Duodenal mucosa (tissue), 2 donors: ENCODE data around the gene EDAR.

ENCODE experiments used
- H3K27ac ChIP-seq: one replicate; pipeline ENCODE4 v1.7.0; 2013; ENCODE audit warnings: low read depth, low read length
- H3K27me3 ChIP-seq, 2 donors: one replicate each; pipeline ENCODE4 v1.7.0; 2013; ENCODE audit warnings: low read length in 2 of 2, control low read depth in 1 of 2; ENCODE audit not compliant: insufficient read depth in 2 of 2, control insufficient read depth in 1 of 2
- H3K36me3 ChIP-seq, 2 donors: one replicate each; pipeline ENCODE4 v1.7.0; 2013; ENCODE audit warnings: low read length in 2 of 2, control low read depth in 1 of 2; ENCODE audit not compliant: insufficient read depth in 2 of 2, control insufficient read depth in 1 of 2
- H3K4me1 ChIP-seq, 2 donors: one replicate each; pipeline ENCODE4 v1.7.0; 2013; ENCODE audit warnings: low read length in 2 of 2, control low read depth in 1 of 2; ENCODE audit not compliant: insufficient read depth in 2 of 2, control insufficient read depth in 1 of 2
- H3K4me3 ChIP-seq, 2 donors: one replicate each; pipeline ENCODE4 v1.7.0; 2013; ENCODE audit warnings: low read length in 2 of 2, low read depth in 1 of 2
- H3K9ac ChIP-seq, 2 donors: one replicate each; pipeline ENCODE4 v1.7.0; 2013; ENCODE audit warnings: low read length in 2 of 2, low read depth in 1 of 2
- H3K9me3 ChIP-seq, 2 donors: one replicate each; pipeline ENCODE4 v1.7.0; 2013; ENCODE audit warnings: low read length in 2 of 2, control low read depth in 1 of 2; ENCODE audit not compliant: control insufficient read depth in 1 of 2

EDAR gene

DNA sequence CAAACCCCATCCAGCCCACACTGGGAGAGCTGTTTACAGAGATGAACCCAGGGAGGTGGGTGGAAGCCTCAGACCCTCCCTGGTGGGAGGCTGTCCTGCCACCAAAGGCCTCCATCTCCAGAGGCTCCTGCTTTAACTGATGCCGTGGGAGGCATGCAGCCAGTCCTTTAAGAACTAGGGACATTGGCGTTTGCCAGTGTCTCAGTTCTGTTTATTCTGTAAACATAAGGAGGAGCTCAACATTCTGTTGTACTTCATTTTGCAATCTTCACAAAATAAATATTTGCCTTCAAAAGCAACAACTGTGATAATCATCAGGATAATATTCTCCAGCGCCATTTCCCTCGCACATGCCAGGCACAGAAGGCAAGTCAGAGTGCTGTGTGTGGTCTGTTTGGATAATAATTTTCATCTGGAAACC, 6.8 kb downstream of the EDAR start:
- Histone ChIP-seq H3K9ac (no peak overlapping the region), H3K27me3 (no peaks in the 10 kb centered on the region), H3K4me1 (peaks cover 18 to 24% of the 10 kb centered on the region in 2 donors), H3K4me3 (no peak overlapping the region), H3K9me3 (no peaks in the 10 kb centered on the region), H3K36me3 (no peaks in the 10 kb centered on the region), H3K27ac (no peak overlapping the region)

DNA sequence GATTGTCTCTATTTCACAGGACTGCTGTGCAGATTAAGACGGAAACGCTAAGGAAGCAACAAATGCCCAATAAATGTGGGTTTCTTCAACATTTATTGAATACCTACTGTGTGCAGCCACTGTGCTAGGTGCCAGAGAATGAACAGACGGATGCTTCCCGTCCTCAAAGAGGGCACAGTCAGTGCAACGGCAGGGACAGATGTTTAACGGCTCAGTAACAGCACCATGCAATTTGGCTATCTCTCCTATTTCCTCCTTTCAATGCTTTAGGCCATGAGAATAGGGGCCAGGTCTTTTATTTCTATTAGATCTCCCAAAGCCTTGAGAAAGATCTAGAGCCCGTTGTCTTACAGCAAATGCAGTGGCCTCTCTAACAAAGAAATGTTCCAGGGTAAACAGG, 7.2 kb downstream of the EDAR start:
- H3K4me3 ChIP-seq = no peak overlapping the region
- no peaks in the 10 kb centered on the region for H3K9me3 ChIP-seq
- no peaks in the 10 kb centered on the region for H3K27me3 ChIP-seq
- H3K27ac ChIP-seq = no peak overlapping the region
- H3K4me1 ChIP-seq = peaks cover 18 to 24% of the 10 kb centered on the region in 2 donors
- H3K36me3 ChIP-seq = no peaks in the 10 kb centered on the region
- H3K9ac ChIP-seq = no peak overlapping the region

DNA sequence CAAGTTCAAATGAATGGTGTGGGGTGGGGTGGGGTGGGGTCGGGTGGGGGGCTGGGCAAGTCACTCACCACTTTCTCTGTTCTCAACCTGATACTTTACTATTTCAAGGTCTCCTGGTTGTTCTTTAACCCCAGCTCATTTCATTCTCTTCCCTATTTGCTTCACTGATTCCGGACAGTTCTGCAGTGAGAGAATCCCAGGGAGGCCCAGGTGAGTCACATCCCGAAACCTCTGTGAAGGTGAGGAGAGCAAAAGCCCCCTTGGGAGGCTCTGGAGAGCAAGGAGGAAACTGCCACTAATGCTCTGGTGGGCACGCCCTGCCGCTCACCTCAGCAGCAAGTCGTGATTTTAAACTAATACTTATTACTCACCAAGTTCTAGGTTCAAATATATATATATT, 8.9 kb downstream of the EDAR start:
- H3K4me3 ChIP-seq = no peak overlapping the region
- H3K4me1 ChIP-seq = peaks cover 18 to 24% of the 10 kb centered on the region in 2 donors
- H3K9me3 ChIP-seq = no peaks in the 10 kb centered on the region

DNA sequence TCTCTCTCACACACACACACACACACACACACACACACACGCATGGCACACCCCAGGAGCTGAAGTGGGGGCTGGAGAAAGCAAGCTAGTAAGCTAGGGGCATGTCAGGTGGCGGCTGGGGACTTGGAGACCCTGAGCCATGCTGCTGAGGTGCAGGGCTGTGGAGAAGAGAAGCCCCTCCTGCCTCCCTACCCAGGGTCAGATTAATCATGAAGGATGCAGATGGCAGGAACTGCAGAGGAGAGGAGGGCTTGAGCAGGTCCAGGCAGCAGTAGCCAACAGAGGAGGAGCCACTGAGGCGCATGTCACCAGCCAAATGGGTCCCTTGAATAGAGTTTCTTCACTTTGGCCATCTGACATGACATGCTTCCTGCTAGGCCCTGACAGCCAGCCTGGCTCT, 9.6 kb downstream of the EDAR start:
- Histone ChIP-seq H3K36me3 (no peaks in the 10 kb centered on the region), H3K9me3 (no peaks in the 10 kb centered on the region), H3K9ac (no peak overlapping the region), H3K27me3 (no peaks in the 10 kb centered on the region), H3K27ac (no peak overlapping the region), H3K4me3 (no peak overlapping the region), H3K4me1 (peaks cover 21 to 28% of the 10 kb centered on the region in 2 donors)

More for the DNA sequence above, 8.9 kb downstream of the EDAR start:
- Histone ChIP-seq H3K27me3 (no peaks in the 10 kb centered on the region), H3K27ac (no peak overlapping the region), H3K9ac (no peak overlapping the region), H3K36me3 (no peaks in the 10 kb centered on the region)

DNA sequence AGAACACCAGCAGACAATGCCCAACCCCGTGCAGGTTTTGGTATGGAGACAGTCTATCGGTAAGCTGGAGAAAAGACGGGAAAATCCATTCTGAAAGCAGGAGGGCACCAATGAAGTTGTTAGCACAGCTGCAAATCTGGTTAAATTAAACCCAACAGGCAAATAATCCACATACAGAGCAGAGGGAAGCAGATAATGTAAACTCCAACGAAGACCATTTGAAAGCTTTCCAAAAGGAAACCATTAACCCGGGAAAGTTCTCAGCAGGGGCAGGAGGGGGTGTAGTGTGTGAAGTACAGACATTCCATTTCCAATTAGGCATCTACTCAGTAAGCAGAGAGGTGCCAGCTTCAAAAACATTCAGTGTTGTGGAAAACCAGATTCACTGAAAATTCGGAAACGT, 10.3 kb downstream of the EDAR start:
- H3K27me3 ChIP-seq = no peaks in the 10 kb centered on the region
- H3K27ac ChIP-seq = no peak overlapping the region
- no peak overlapping the region for H3K9ac ChIP-seq
- no peaks in the 10 kb centered on the region for H3K36me3 ChIP-seq
- H3K4me1 ChIP-seq = peaks cover 22 to 28% of the 10 kb centered on the region in 2 donors
- no peak overlapping the region for H3K4me3 ChIP-seq
- no peaks in the 10 kb centered on the region for H3K9me3 ChIP-seq

DNA sequence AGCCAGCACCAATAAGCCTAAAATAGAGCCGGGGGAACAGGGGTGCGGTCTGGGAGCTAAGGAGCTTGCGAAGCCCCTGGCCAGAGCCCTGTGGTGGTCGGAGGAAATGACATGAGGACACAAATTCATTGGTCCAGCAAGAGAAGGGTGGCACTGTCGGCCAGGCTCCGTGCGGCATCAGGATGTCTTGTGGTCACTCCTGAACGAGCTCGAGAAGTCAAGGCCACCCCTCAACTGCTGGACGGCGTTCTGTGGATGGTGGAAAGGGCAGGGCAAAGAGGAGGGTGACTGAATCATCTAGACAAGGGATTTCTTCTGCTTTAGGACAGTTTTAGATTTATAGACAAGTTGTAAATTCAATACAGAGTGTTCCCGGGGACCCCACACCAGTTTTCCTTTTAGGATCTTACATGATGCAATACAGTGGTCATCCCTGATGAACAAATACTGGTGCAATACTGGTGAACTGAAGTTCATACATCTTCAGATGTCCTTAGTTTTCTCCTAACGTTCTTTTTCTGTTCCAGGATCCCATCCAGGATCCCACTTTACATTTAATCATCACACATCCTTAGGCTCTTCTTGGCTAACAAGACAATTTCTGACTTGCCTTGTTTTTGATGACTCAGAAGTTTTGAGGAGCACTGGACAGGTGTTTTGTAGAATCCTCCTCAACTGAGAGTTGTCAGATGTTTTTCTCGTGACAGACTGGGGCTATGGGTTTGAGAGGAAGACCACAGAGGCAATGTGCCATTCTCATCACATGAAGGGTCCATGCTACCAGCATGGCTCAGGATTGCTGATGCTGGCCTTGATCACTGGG, 13.2 kb downstream of the EDAR start:
- H3K4me3 ChIP-seq = no peak overlapping the region
- H3K36me3 ChIP-seq = no peaks in the 10 kb centered on the region
- H3K9me3 ChIP-seq = no peaks in the 10 kb centered on the region
- H3K27ac ChIP-seq = no peak overlapping the region
- H3K9ac ChIP-seq = no peak overlapping the region
- H3K27me3 ChIP-seq = no peaks in the 10 kb centered on the region
- peaks cover 42 to 43% of the 10 kb centered on the region in 2 donors for H3K4me1 ChIP-seq

DNA sequence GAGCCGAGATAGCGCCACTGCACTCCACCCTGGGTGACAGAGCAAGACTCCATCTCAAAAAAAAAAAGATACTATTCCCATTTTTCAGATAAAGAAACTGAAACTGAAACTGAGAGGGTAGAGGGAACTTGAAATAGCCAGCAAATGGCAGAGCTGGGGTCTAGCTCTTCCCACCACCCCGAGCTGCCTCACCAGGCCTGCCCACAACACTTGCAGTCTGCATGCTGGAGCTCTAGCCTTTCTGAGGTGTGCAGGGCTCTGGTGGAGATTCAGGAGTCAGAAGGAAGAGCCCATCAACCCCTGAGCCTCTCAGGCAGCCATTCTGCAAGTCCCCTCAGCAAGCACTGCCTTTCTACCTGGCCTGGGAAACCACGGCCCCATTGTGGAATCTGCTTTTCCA, 14.3 kb downstream of the EDAR start:
- H3K36me3 ChIP-seq = no peaks in the 10 kb centered on the region
- H3K4me1 ChIP-seq = peaks cover 49 to 53% of the 10 kb centered on the region in 2 donors
- no peaks in the 10 kb centered on the region for H3K27me3 ChIP-seq
- H3K27ac ChIP-seq = no peak overlapping the region
- H3K4me3 ChIP-seq = no peak overlapping the region
- no peaks in the 10 kb centered on the region for H3K9me3 ChIP-seq
- H3K9ac ChIP-seq = no peak overlapping the region

DNA sequence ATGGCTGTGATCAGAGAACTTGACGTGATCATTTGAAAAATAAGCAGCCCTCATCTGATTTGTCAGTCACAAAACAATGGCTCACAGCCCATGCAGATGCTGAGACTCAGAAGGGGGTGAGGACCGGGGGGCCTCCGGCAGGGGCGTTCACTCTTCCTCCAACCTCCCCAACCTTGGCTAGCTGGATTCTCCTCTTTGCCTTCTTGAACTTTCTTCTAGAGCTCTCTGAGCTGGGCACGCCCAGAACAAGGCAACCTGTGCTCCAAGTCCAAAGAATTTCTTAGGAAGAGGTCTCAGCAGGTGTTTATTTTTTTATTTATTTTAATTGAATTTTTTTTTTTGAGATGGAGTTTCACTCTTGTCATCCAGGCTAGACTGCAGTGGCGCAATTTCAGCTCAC, 16.4 kb downstream of the EDAR start:
- H3K36me3 ChIP-seq = no peaks in the 10 kb centered on the region
- H3K9me3 ChIP-seq = no peaks in the 10 kb centered on the region
- H3K27ac ChIP-seq = peak overlapping the region; percentile 72
- no peaks in the 10 kb centered on the region for H3K27me3 ChIP-seq
- H3K4me1 ChIP-seq = peaks cover 52 to 57% of the 10 kb centered on the region in 2 donors
- H3K9ac ChIP-seq = peak overlapping the region in 1 of 2 donors; percentile 46
- H3K4me3 ChIP-seq = peak overlapping the region in 1 of 2 donors; percentile 5

DNA sequence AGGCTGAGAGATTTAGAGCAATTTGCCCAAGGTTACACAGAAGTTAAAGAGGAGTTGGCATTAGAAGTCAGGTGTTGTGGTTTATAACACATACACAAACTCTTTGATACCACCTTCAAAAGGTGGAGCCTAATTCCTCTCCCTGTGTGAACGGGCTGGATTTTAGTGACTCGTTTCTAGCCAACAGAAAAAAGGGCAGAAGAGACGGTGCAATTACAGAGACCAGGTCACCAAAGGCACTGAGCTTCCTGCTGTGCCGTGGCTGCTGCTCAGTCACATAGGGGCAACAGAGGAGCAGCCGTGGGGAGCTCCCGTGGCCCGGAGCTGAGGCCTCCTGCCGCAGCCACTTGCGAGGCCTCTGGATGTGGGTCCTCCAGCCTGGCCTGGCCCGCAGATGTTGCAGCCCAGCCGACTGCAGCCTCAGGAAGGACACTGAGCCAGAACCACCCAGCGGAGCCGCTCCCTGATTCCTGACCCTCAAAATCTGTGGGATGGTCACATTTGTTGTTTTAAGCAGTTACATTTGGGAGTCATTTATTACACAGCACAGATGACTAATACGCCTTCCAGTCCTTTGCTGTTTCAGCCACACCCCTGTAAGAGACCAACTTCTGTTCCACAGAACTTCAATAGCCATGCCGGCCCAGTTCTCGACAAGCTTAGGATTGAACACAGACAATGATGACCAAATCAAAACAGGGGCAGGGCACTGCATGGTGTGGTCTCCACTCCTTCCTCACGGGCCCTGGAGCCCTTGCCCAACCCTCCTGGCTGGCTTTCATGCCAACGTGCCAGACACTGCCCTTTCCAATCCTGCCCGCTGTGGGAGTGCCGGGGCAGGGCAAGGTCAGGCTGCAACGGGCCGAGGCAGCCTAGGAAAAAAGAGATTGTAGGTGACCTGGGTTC, 17.1 kb downstream of the EDAR start:
- H3K4me3 ChIP-seq = peak overlapping the region in 1 of 2 donors; percentile 5
- peak overlapping the region; percentile 72 for H3K27ac ChIP-seq
- H3K9me3 ChIP-seq = no peaks in the 10 kb centered on the region
- peaks cover 52 to 57% of the 10 kb centered on the region in 2 donors for H3K4me1 ChIP-seq
- no peaks in the 10 kb centered on the region for H3K36me3 ChIP-seq
- peak overlapping the region in 1 of 2 donors; percentile 46 for H3K9ac ChIP-seq
- no peaks in the 10 kb centered on the region for H3K27me3 ChIP-seq

DNA sequence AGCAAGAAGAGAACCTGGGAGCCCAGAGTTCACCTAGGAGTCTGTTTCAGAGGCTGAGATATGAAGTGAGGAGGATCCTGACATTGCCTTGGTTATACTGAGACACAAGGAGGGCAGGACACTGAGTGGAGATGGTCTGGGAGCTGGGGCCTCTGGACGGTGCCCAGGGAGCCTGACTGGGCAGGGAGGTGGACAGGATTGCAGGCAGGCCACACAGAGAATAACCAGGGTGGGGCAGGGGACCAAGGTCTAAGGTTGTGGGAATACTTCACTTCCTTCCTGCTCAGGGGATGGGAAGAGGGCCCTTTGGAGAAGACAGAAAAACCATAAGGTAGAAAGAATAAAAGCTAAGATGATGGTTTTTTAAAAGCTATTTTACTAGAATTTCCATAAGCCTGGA, 18.7 kb downstream of the EDAR start:
- Histone ChIP-seq H3K36me3 (no peaks in the 10 kb centered on the region), H3K9ac (no peak overlapping the region), H3K9me3 (no peaks in the 10 kb centered on the region), H3K4me3 (no peak overlapping the region), H3K27ac (no peak overlapping the region), H3K4me1 (peaks cover 64 to 71% of the 10 kb centered on the region in 2 donors), H3K27me3 (no peaks in the 10 kb centered on the region)
